ENCODE measurements around the gene RNU1-3.
"Not testable (repeated sequence)": the region's sequence is repeated elsewhere in the genome, so short reads cannot be mapped to it uniquely, and the experiment has no call there.

- TF ChIP-seq REST (IDR thresholded peaks at IDR 0.05; ENCODE audit: insufficient replicate concordance, low read depth); POLR2AphosphoS5 (IDR thresholded peaks at IDR 0.05; ENCODE audit: low read depth); CTCF (IDR thresholded peaks at IDR 0.05; ENCODE audit: insufficient read depth, low read length); GABPA (IDR thresholded peaks at IDR 0.05; ENCODE audit: low read depth); SPI1 (IDR thresholded peaks at IDR 0.05; ENCODE audit: borderline replicate concordance, low read depth): not testable (repeated sequence)
Observed at GRCh38 chr1:16700138-16700895, 33.6 kb upstream of the RNU1-3 start.
